NCI-H345 treated with DMSO at 0.1 percent for 48 hours (cell line): Measurements from ENCODE around the gene FOXN3.
"Not testable (repeated sequence)": the region's sequence is repeated elsewhere in the genome, so short reads cannot be mapped to it uniquely, and the experiment has no call there.

Experiments
- DNase-seq: peaks from one replicate; lab custom pipeline; 2025; ENCODE audit not compliant: unreplicated experiment; lab: John Stamatoyannopoulos, UW

FOXN3 gene

DNA sequence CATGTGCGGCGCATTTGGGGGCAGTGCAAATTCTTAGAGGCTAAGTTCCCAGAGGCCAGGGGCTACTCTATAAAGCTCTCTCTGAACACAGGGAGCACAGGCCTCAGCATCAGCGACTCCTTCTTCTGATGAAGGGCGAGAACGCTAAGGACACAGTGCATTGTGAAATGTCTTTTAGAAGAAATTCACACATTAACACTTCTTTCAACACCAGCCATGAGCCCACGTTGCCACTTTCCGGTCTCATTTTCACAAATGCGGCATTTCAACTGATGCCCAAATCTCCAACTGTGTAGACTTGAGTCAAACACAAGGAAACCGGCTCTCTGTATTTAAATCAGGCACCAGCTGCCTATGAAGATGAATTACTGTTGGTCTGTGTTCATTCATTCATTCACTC lies 162.0 kb downstream of the FOXN3 start:
- no peak for DNase-seq

DNA sequence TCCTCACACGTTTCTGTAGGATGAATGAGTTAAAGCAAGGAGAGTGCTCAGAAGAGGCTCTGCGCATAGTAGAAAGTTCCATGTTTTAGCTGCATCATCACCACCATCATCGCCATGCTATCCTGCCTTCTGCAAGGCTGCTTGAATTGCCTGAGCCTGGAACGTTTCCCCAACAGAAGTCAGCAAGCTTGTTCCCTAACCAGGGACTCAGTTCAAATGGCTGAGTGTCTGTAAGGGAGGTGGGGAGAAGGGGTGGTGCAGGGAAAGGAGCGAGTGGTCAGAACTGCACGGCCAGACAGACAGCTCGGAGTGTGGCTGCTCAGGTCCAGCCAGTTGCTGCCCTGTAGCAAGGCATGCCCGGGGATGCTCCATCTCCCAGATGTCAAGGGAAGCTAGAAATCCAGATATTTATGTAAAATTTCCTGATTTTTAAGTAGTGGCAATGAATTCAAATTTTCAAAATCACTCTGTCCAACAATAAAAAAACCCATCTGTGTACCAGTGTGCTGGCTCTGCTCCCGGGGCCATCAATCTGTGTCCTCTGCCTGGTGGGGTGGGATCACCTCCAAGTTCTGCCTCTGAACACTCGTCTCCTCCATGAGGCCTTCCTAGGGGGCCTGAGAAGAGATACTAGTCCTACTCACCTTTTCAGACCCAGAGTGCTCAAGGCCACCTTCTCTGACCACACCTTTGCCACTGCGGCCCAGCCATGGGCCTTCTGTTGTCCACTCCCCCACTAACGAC lies 162.7 kb downstream of the FOXN3 start:
- DNase-seq: no peak

GRCh38 chr14:89252887-89253532 lies 164.0 kb downstream of the FOXN3 start:
- DNase-seq: no peak

GRCh38 chr14:89251061-89251460 lies 166.0 kb downstream of the FOXN3 start:
- DNase-seq: no peak

GRCh38 chr14:89250655-89250975 lies 166.4 kb downstream of the FOXN3 start:
- DNase-seq: not testable (repeated sequence)

DNA sequence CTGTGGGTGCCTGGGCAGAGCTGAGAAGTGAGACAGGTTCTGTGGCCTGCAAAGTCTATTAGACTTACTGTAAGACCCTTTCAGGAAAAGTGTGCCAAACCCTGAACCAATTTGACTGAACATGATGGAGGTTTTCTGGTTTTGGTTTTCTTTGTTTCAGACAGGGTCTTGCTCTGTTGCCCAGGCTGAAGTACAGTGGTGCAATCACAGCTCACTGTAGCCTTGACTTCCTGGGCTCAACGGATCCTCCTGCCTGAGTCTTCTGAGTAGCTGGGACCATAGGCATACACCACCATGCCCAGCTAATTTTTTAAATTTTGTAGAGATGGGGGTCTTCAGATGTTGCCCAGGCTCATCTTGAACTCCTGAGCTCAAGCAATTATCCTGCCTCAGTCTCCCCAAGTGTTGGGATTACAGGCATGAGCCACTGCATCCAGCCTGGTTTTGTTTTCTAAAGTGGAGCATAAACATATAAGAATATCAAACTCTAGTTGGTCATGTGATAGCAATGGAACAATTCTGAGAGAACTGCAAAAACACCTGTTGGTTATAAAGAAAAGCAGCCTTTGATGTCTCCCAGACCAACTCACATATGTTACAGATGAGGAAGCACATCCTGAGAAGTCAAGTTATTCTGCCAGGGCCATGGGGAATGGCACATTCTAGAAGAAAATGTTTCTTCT lies 166.9 kb downstream of the FOXN3 start:
- DNase-seq: no peak

- DNase-seq: no peak
Observed at GRCh38 chr14:89249065-89249695, 167.9 kb downstream of the FOXN3 start.

GRCh38 chr14:89248411-89249064 lies 168.5 kb downstream of the FOXN3 start:
- no peak for DNase-seq

- no peak for DNase-seq
Observed at GRCh38 chr14:89247457-89248122, 169.4 kb downstream of the FOXN3 start.

DNA sequence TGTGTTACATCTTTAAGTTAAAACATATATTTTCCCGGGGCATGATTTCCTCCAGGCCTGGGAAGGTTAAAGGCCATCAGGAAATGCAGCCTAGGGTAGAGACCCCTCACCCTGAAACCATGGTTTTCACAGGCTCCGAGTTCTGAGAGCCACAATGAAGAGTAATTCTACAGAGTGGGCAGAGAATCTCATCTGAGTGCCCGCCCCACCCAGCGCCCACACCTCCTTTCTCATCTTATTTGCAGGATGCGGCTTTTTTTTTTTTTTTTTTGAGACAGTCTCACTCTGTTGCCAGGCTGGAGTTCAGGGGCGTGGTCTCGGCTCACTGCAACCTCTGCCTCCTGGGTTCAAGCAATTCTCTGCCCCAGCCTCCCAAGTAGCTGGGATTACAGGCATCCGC lies 170.7 kb downstream of the FOXN3 start:
- no peak for DNase-seq

DNA sequence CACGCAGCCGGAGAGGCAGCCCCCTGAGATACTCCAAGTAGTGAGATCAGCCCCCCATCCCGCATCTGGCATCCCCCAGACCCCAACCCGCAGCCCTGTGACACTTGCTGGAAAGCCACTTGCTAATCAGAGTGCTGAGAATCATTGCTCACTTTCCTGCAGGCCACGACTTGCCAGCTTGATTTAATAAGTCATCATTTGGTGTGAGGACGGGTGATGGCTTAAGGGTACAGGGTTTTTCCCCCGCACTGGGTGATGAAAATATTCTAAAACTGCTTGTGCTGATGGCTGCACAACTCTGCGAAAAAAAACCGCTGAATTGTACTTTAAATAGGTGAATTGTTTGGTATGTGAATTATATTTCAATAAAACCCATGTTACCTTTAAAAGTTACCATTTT lies 171.2 kb downstream of the FOXN3 start:
- no peak for DNase-seq

GRCh38 chr14:89244720-89245119 lies 172.3 kb downstream of the FOXN3 start:
- no peak for DNase-seq

DNA sequence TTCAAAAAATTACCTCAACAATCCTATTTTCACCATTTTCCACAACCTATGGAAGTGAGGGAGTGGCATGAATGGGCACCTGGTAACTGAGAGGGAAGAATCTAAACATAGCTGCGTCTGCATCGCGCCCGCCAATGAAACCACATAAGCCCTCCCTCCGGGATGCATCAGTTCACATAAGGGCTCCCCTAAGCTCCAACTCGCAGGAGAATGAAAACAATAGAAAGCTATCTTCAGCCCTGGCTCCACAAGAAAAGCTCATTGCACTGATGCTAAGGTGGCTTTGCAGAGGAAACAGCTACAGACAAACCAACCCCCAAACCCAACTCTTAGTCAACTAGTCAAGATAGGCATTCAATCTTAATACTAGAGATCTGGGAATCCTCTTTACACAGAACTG lies 173.3 kb downstream of the FOXN3 start:
- DNase-seq: no peak

- no peak for DNase-seq
Observed at GRCh38 chr14:89243286-89243685, 173.7 kb downstream of the FOXN3 start.

DNA sequence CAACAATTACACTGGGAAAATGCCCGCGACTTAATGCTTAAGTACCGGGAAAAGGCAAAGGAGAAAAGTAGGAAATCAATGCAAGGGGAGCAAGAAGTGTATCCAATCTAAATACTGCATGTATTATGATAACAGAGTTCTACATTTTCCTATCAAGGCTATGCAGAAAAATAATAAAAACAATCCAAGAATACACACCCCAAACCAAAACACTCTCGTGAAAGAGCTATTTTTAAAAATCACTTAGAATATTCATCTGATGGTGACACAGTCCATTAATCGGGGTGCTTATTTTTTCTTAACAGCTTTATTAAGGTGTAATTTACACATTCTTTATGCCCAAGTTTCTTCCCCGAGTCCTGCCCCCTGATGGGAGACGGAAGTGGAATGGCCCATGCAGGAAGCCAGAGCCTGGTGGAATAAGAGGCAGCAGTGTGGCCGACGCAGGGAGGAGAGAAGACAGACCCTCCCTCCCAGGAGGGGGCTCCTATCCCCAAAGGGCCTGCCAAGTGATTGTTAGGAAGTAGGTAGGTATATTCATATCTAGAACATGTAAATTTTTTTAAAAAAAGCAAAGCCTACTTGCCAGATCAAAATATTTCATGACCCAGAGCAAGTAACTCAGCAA lies 174.3 kb downstream of the FOXN3 start:
- DNase-seq: no peak

DNA sequence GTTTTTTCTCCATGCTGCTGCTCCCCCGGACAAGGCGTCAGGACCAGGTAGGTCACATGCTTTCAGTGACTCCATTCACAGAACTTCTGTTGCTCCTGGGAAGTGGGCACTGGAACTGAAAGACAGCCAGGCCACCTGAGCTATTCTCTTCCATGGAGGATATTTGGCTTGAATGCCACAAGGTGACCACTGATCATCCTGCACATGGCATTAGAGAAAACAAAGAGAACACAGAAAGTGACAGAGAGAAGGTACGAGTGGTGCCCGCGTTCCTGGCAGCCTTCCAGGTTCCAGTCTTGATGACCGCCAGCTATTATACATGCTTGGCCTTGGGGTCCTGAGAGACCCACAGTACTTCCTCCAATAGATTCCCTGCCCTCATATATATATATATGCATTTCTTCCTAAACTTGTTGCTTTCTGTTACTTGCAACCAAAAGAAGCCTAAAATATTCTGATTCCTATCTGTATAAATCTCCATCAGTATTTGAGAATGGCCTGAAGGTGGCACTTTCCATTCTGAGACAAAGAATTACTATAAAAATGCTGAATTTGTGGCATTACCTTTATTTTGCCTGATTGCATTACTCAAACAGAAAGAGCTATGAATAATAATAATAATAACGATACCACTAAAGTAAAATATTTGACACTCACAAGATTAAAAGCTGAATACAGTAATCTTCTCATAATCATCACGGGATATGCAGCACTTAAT lies 174.9 kb downstream of the FOXN3 start:
- no peak for DNase-seq

GRCh38 chr14:89241257-89241656 lies 175.8 kb downstream of the FOXN3 start:
- no peak for DNase-seq

DNA sequence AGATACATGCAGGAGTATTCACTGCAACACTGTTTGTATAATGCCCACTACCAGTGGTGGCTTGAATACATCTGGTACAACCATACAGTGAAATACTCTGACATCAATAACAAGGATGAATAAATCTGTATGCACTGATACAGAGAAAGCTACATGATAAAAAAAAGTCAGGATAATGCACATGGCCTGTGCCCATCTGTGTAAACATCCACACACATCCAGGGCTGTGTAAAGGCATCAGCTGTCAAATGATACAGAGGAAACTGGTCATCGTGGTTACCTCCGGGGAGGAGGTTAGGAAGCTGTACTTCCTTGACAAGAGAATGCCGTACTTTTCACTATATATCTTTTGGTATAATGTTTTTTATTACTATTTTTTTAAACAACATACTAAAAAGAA lies 176.6 kb downstream of the FOXN3 start:
- no peak for DNase-seq

DNA sequence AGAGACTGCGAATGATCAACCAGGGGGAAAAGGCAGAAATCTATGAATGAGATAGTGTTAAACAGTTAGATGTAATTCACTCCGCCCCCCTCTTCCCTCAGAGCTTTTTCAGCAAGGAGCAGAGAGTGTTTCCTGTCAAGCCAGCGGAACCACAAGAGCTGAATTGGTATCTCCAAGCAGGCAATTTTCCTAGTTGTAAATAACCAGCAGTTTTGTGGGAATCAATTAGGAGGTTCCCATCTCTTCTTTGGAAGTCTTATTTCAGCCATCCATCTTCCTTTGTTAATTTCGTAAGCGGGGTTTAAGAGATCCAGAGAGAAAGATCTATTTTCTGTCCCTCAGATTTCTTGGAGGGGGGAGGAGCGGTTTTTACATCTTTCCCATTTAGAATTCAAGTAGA lies 178.0 kb downstream of the FOXN3 start:
- DNase-seq: no peak
